Mammary epithelial cell (primary cell): ENCODE measurements around the gene ZC4H2.

ENCODE experiments used
- CTCF ChIP-seq, 2 donors: IDR thresholded peaks in 1 of 2; conservative IDR thresholded peaks in 1 of 2; 2 replicates each; pipeline ENCODE4 v1.5.1; 2011 to 2012; ENCODE audit warnings: inconsistent platforms in 2 of 2, low read length in 2 of 2, mild to moderate bottlenecking in 2 of 2, control low read depth in 1 of 2, low read depth in 1 of 2; ENCODE audit not compliant: insufficient read depth in 1 of 2; ENCODE audit errors: extremely low read depth in 1 of 2
- EZH2 ChIP-seq: IDR thresholded peaks from 2 replicates; pipeline ENCODE4 v1.6.1; 2012; ENCODE audit warnings: low read length, inconsistent platforms, borderline replicate concordance

GRCh38 chrX:64975989-64976672, at the start of gene ZC4H2:
- TF ChIP-seq CTCF (conservative IDR thresholded peaks at IDR 0.05 in 1 of 2, IDR thresholded peaks at IDR 0.05 in 1 of 2; ENCODE audit: extremely low read depth in 1 of 2, insufficient read depth in 1 of 2, low read depth in 1 of 2, low read length in 2 of 2), result no peak
- no peak for TF ChIP-seq EZH2
